HepG2 (cell line): ENCODE measurements around the gene ZSCAN21. TPM values are rescaled to one million over a fixed set of nuclear protein-coding genes. Genes with fewer than 3 reads are reported as not detected.

Experiments used
- ATAC-seq: fragments of 200-7000 bp; cut with Tn5 transposase; 3 replicates; pipeline ENCODE4 v1.9.1; 2020; ENCODE audit warnings: mild to moderate bottlenecking, moderate library complexity
- BruUV-seq: library from RNA; stranded (reverse); fragments of 400-500 nt; replicated peaks from 2 replicates; lab custom pipeline; 2021; lab: Mats Ljungman, UMichigan
- CTCF ChIA-PET: fragments of 300-600 bp; formaldehyde crosslinking; extraction: SDS; loops from one replicate; lab custom pipeline; 2021; ENCODE audit warnings: low total read pairs, inconsistent platforms, low intra/inter-chr PET ratio; lab: Yijun Ruan, JAX
- POLR2A ChIA-PET: fragments of 350-600 bp; sonication (Branson Sonifier 250); formaldehyde crosslinking; loops from one replicate; lab custom pipeline; 2020; ENCODE audit warnings: antibody characterized with exemption, inconsistent platforms; lab: Yijun Ruan, JAX
- DNase-seq: peaks from one replicate; pipeline ENCODE4 v3.0.0-alpha.2; 2015; ENCODE audit warnings: low spot score
- FAIRE-seq: peaks from 3 replicates; lab custom pipeline; 2011; peaks lifted over from hg19 to GRCh38; lab: Jason Lieb, UNC
- H2AFZ ChIP-seq: one replicate; pipeline ENCODE4 v1.6.1; 2011; ENCODE audit warnings: low read length, inconsistent platforms
- H3K27ac ChIP-seq: fragments of 300-600 bp; 3 replicates; pipeline ENCODE4 v1.8.0; 2011; ENCODE audit warnings: mixed run types, mild to moderate bottlenecking, mixed read lengths, low read length, inconsistent platforms; ENCODE audit not compliant: insufficient read depth; ENCODE audit errors: extremely low read length
- H3K27me3 ChIP-seq, 2 experiments: fragments of 200-600 bp in 1 of 2; 2 replicates in 1 of 2; 3 replicates in 1 of 2; pipeline versions ENCODE4 v1.6.0 to v1.8.0; 2011; ENCODE audit warnings: low read length in 2 of 2, mild to moderate bottlenecking in 2 of 2, moderate library complexity in 2 of 2, inconsistent platforms in 1 of 2; ENCODE audit not compliant: insufficient read depth in 2 of 2, control insufficient read depth in 1 of 2
- H3K36me3 ChIP-seq, 2 experiments: fragments of 200-600 bp in 1 of 2; replicated peaks in 1 of 2; 2 replicates in 1 of 2; 3 replicates in 1 of 2; pipeline versions ENCODE4 v1.5.1 to v1.8.0; 2011; ENCODE audit warnings: low read length in 2 of 2, inconsistent platforms in 1 of 2; ENCODE audit not compliant: insufficient read depth in 2 of 2, control insufficient read depth in 1 of 2
- H3K4me1 ChIP-seq: 2 replicates; pipeline ENCODE4 v1.5.1; 2012; ENCODE audit warnings: low read length, inconsistent platforms; ENCODE audit not compliant: insufficient read depth
- H3K4me2 ChIP-seq: 2 replicates; pipeline ENCODE4 v1.6.0; 2011; ENCODE audit warnings: low read depth, low read length, inconsistent platforms
- H3K4me3 ChIP-seq, 3 experiments: fragments of 200-600 bp in 1 of 3; sonication (generic), shearing (Covaris generic) in 1 of 3; replicated peaks in 1 of 3; 2 replicates each; pipeline ENCODE4 v1.5.1; 2011 to 2016; ENCODE audit warnings: low read length in 3 of 3, inconsistent platforms in 2 of 3, low read depth in 2 of 3, mild to moderate bottlenecking in 2 of 3, control low read depth in 1 of 3, mixed read lengths in 1 of 3; ENCODE audit not compliant: insufficient read depth in 1 of 3
- H3K79me2 ChIP-seq: one replicate; pipeline ENCODE4 v1.6.1; 2011; ENCODE audit warnings: low read length, inconsistent platforms; ENCODE audit not compliant: insufficient read depth
- H3K9ac ChIP-seq: 2 replicates; pipeline ENCODE4 v1.6.0; 2011; ENCODE audit warnings: mild to moderate bottlenecking, low read depth, low read length, inconsistent platforms; ENCODE audit not compliant: insufficient read depth
- H3K9me3 ChIP-seq: 2 replicates; pipeline ENCODE4 v1.5.1; 2012; ENCODE audit warnings: mild to moderate bottlenecking, low read length
- H4K20me1 ChIP-seq: 2 replicates; pipeline ENCODE4 v1.6.0; 2011; ENCODE audit warnings: inconsistent platforms, mild to moderate bottlenecking, low read length, moderate library complexity; ENCODE audit not compliant: insufficient read depth
- FIP1L1 ChIP-seq: fragments of 200-400 bp; formaldehyde crosslinking; IDR thresholded peaks from 2 replicates; pipeline ENCODE4 v1.6.1; 2018; ENCODE audit warnings: low read depth, mild to moderate bottlenecking, low read length, moderate library complexity, borderline replicate concordance; ENCODE audit not compliant: insufficient read depth
- NFRKB ChIP-seq: fragments of 450-650 bp; IDR thresholded peaks from 2 replicates; pipeline ENCODE4 v1.6.1; 2017
- NONO ChIP-seq, 2 experiments: fragments of 450-650 bp in 1 of 2; sonication (generic) in 1 of 2; formaldehyde crosslinking in 1 of 2; IDR thresholded peaks in 1 of 2; conservative IDR thresholded peaks in 1 of 2; 2 replicates each; pipeline versions ENCODE4 v1.6.1 to v1.8.0; 2017 to 2022; ENCODE audit warnings: mild to moderate bottlenecking in 1 of 2, missing genetic modification reagents in 1 of 2, moderate library complexity in 1 of 2
- NR1H2 ChIP-seq: sonication (generic); formaldehyde crosslinking; IDR thresholded peaks from 2 replicates; pipeline ENCODE4 v1.8.1; 2022; ENCODE audit warnings: low read depth, missing genetic modification reagents, borderline replicate concordance
- SAFB2 ChIP-seq: sonication (generic); formaldehyde crosslinking; IDR thresholded peaks from 2 replicates; pipeline ENCODE4 v1.5.1; 2020; ENCODE audit warnings: missing genetic modification reagents, low read depth, mild to moderate bottlenecking, borderline replicate concordance
- SP140L ChIP-seq: sonication (generic); formaldehyde crosslinking; IDR thresholded peaks from 2 replicates; pipeline ENCODE4 v1.4.0; 2020; ENCODE audit warnings: missing genetic modification reagents, borderline replicate concordance
- ZNF224 ChIP-seq: sonication (generic); formaldehyde crosslinking; IDR thresholded peaks from 2 replicates; pipeline ENCODE4 v1.5.0; 2020; ENCODE audit warnings: mild to moderate bottlenecking, missing genetic modification reagents
- ZNF709 ChIP-seq: sonication (generic); formaldehyde crosslinking; IDR thresholded peaks from 2 replicates; pipeline ENCODE4 v1.5.0; 2020; ENCODE audit warnings: mild to moderate bottlenecking, missing genetic modification reagents
- ZNF816 ChIP-seq: sonication (generic); formaldehyde crosslinking; IDR thresholded peaks from 2 replicates; pipeline ENCODE4 v1.8.0; 2022; ENCODE audit warnings: missing genetic modification reagents, mild to moderate bottlenecking, borderline replicate concordance
- ZNF891 ChIP-seq: sonication (generic); formaldehyde crosslinking; IDR thresholded peaks from 2 replicates; pipeline ENCODE4 v1.5.0; 2020; ENCODE audit warnings: mild to moderate bottlenecking, missing genetic modification reagents
- WGBS: methylation state at CpG from one replicate; pipeline ENCODE4 v1.1.6; 2017; ENCODE audit warnings: low lambda C conversion rate; 5-methylcytosine and 5-hydroxymethylcytosine counted together
- in situ Hi-C: cut with HindIII; loops from 2 replicates; pipeline ENCODE4 v1.10.0; 2017; ENCODE audit warnings: low pct_unique_long_range_greater_than_20kb; ENCODE audit not compliant: extremely low pct_ligation_motif_present
- intact Hi-C: fragments of 100-400 bp; cut with micrococcal nuclease; formaldehyde crosslinking; loops from one replicate; pipeline ENCODE4 v1.10.0; 2022; ENCODE audit not compliant: unreplicated experiment
- polyA plus RNA-seq, 8 experiments: library from polyadenylated mRNA; depleted of rRNA in 3 of 8; stranded (reverse) in 7 of 8; unstranded in 1 of 8; fragments of >200 nt; fragmentation: Illumina TruSeq in 4 of 8; extraction: Trizol in 4 of 8; gene quantifications; 2 replicates each; pipeline versions ENCODE4 v1.2.1 to v1.2.3, GENCODE V29; 2011 to 2016; ENCODE audit warnings: low read depth in 4 of 8, missing spikeins in 1 of 8, mixed read lengths in 1 of 8; ENCODE audit not compliant: insufficient read depth in 1 of 8
- total RNA-seq, 5 experiments: library from RNA; depleted of rRNA; stranded (reverse); fragments of >200 nt; fragmentation: Illumina TruSeq; extraction: Trizol; gene quantifications; 2 replicates each; pipeline ENCODE4 v1.2.3, GENCODE V29; 2016; ENCODE audit warnings: low read depth in 1 of 5
- TF ChIP-seq, protein P1 (sequence below): sonication (generic); formaldehyde crosslinking; IDR thresholded peaks from 2 replicates; pipeline ENCODE4 v1.4.0; 2020; ENCODE audit warnings: missing genetic modification reagents
- TF ChIP-seq, protein P2 (sequence below): sonication (generic); IDR thresholded peaks from 2 replicates; pipeline ENCODE4 v1.6.1; 2016; ENCODE audit warnings: low read depth, borderline replicate concordance

Gene ZSCAN21
- total and polyA plus RNA-seq, 2 of the 13 experiments (the other 11 are each of a cell fraction or from before 2014, with no cell fraction given), result 7.0 to 10.0 TPM

DNA sequence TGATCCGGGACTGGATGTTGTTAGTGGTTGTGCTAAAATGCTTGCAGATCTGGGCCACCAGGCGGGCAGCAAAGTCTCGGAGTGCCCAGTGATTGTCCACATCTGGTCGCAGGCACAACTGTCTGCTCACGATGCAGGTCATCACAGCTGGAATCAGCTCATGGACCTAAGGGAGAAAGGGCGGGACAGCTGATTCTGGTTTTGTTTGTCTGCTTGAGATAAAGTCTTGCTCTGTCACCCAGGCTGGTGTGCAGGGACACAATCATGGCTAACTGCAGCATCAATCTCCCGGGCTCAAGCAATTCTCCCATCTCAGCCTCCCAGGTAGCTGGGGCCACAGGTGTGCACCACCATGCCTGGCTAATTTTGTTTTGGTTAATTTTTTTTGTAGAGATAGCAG, 61.6 kb downstream of the ZSCAN21 start:
- Histone ChIP-seq H3K9ac (no peak overlapping the region), H3K9me3 (no peaks in the 10 kb centered on the region), H2AFZ (no peak overlapping the region), H3K27me3 (no peaks in the 10 kb centered on the region), H3K4me2 (no peak overlapping the region), H3K79me2 (no peaks in the 10 kb centered on the region), H3K36me3 (peaks cover 7 to 36% of the 10 kb centered on the region in 2 experiments; a peak in 4 of 5 replicates), H3K4me1 (peaks cover 22% of the 10 kb centered on the region), H4K20me1 (no peaks in the 10 kb centered on the region), H3K27ac (no peak overlapping the region), H3K4me3 (no peak overlapping the region)
- TF ChIP-seq ZNF816 (no peak), FIP1L1 (no peak), ZNF709 (CRISPR knock-in tag) (no peak), SP140L (CRISPR knock-in tag) (no peak), NONO (IDR thresholded peaks at IDR 0.05) (no peak), NONO (CRISPR knock-in tag; conservative IDR thresholded peaks at IDR 0.05) (no peak), NFRKB (no peak), SAFB2 (no peak), ZNF891 (CRISPR knock-in tag) (no peak), NR1H2 (CRISPR knock-in tag) (no peak), ZNF224 (no peak)
- TF ChIP-seq, protein P1, sequence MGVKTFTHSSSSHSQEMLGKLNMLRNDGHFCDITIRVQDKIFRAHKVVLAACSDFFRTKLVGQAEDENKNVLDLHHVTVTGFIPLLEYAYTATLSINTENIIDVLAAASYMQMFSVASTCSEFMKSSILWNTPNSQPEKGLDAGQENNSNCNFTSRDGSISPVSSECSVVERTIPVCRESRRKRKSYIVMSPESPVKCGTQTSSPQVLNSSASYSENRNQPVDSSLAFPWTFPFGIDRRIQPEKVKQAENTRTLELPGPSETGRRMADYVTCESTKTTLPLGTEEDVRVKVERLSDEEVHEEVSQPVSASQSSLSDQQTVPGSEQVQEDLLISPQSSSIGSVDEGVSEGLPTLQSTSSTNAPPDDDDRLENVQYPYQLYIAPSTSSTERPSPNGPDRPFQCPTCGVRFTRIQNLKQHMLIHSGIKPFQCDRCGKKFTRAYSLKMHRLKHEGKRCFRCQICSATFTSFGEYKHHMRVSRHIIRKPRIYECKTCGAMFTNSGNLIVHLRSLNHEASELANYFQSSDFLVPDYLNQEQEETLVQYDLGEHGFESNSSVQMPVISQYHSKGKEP, result no peak
- TF ChIP-seq, protein P2, sequence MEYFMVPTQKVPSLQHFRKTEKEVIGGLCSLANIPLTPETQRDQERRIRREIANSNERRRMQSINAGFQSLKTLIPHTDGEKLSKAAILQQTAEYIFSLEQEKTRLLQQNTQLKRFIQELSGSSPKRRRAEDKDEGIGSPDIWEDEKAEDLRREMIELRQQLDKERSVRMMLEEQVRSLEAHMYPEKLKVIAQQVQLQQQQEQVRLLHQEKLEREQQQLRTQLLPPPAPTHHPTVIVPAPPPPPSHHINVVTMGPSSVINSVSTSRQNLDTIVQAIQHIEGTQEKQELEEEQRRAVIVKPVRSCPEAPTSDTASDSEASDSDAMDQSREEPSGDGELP, result no peak
- ChIA-PET POLR2A (no interaction called here), CTCF (no interaction called here)
- DNase-seq, result no peak
- no TSS peak for BruUV-seq
- WGBS, result 100% methylated on average over 2 of the region's 7 CpGs
- no peak for ATAC-seq
- intact Hi-C loops (no loop called here), in situ Hi-C loops (no loop called here)
- no peak for FAIRE-seq
